ENCODE measurements around the gene TIGD1.
"Not testable (repeated sequence)": the region's sequence is repeated elsewhere in the genome, so short reads cannot be mapped to it uniquely, and the experiment has no call there.

Gene TIGD1

DNA sequence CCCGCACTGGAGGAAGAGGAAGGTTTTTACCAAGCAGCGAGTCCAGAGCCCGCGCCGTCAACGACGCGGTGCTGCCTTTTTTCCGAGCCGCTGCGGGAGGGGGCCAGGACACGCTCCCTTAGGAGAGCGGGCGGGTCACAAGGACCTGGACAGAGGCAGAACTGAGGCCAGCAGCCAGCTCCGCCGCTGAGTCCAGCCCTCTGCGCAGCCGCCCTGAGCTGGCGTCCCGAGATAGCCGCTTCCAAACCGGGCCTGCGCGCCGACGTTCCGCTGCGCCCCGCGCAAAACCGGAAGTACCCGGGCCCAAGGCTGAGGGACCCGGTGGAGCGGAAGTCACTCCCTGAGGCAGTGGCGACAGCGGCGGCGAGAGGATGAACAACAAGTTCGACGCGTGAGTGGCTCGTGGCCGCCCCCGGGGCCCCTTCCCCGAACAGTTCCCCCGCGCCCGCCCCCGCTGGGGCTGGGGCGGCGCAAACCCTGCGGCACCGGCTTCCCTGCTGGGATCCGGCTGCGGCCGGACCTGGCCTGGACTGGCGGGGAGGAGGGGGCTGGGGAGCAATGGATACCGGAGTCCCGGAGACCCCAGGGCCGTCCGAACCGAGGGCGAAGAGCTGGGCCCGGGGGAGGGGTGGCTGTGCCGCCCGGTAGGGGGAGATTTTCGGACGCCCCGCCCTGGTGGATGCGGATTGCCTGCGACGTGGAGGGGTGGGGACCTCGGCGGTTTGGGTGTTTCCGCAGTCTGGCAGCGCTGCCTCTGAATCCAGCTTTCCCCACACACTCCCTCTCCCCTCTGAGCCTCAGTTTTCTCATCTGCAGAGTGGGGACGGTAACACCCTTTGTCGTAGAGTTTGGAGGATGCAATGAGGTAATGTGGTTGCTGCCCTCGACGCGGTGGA lies at the start of gene TIGD1, which contains the start of gene EIF4E2:
TSS of gene TIGD1 (minus strand) at position 204 of the 896 bp plus-strand sequence. CDS start 675 bp downstream, outside the sequence.
TSS of gene EIF4E2 (plus strand) at position 336 of the 896 bp plus-strand sequence. CDS start at position 372, 36 bp downstream.
- peak; percentile 88 for DNase-seq

DNA sequence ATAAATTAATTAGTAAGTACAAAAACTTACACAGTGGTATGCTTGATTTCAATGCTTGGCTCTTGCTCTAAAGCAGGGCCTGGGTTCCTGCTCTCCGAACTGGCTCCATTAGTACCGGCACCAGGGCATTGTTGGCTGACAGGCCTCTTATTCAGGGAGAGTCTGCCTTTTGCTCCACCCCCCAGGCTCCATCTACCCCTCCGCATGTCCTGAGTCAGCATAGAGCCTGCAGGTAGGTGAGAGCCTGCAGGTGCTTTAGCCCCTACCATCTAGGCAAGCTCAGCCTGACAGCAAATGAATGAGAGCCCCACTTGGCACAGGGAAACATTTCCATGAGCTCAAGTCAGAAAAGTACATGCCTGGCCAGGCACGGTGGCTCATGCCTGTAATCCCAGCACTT lies 47.9 kb upstream of the TIGD1 start:
- DNase-seq = no peak

DNA sequence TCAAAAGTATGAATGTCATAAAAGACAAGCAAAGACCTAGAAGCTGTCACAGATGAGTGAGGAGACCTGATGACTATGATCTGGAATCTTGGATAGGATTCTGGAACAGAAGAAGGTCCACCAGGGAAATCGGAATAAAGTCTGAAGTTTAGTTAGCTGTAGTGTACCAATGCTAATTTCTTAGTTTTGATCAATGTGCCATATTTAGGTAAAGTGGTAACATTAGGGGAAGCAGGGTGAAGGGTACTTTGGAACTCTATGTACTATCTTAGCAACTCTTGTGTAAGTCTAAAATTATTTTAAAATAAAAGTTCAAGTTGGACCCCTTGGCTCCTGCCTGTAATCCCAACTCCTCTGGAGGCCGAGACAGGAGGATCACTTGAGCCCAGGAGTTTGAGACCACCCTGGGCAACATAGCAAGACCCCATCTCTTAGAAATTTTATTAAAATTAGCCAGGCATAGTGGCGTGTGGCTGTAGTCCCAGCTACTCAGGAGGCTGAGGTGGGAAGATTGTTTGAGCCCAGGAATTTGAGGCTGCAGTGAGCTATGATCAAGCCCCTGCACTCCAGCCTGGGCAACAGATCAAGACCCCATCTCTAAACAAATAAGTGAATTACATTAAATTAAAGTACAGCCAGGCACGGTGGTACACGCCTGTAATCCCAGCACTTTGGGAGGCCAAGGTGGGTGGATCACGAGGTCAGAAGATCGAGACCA lies 47.2 kb upstream of the TIGD1 start:
- no peak for DNase-seq

DNA sequence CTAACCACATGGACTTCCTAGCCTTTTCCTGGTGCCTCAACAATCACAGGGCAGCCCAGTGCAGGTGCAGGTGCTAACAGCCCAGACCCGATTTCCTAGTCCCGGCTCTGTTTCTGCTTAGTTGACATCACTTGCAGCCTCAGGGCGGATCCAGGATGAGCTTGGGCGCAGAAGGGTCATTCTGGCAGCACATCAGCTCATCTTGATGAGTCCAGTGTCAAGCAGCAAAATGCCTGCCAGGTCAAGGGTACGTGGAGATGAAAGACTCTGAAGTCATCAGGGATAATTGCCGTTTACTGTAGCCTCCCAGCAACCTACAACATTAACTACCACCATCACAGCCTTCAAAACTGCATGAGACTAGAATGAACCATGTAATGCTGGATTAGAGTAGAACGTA lies 43.6 kb upstream of the TIGD1 start:
- no peak for DNase-seq

DNA sequence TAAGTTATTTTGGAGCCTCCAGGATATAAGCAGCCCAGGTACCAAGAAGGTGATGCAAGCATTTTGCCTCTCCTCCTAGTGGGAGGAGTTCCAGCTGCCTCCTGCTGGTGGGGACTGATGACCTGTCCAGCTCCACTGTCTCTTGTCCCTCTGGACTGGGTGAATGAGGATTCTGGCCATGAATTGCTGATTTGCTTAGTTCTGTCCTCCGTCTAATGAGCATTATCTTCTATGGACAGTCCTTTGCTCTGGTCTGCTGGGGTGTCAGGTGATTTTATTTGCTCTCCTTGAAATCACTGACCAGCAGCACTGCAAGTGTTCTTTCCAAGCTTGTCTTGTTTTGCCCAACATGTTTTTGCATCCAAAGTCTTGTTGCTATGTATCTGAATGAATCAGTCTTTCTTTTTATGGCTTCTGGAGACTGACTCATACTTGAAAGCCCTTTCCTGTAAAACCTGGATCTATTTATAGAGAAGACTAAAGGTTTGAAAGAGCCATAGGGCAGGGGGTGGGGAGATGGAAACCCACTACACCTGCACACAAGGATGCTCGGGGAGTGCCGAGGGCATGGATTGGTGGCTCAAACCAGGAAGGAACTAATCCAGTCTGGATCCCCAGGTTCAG lies 42.5 kb upstream of the TIGD1 start:
- no peak for DNase-seq

DNA sequence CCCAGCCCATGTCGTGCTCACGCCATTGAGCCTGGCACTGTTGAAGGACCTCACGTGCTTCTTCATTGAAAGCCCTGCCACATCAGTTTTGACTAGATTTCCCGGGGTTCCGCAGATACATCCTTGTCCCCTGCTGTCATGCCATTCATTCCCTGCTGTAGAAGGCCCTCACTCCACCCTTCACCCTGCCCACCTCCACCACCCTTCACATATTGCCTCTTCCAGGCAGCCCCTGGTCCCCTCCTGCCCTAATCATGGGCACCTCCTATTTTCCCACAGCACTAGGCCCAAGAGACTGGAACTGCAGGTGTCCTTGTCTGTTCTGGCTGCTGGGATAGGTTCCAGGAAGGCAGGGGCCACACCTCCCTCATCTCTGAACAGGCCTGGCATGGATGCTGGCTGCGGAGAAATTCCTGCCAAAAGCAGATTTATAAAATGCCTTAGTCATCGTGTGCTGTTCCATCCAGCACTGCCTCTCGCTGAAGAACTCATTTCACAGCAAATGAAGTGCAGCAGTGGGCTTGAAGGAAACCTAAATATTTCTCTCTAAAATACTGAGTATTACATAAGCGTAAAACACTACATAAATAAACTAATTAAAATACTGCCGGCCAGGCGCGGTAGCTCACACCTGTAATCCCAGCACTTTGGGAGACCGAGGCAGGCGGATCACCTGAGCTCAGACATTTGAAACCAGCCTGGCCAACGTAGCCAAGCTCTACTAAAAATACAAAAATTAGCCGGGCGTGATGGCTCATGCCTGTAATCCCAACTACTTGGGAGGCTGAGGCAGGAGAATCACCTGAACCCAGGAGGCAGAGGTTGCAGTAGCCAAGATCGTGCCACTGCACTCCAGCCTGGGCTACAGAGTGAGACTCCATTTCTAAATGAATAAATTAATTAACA lies 38.6 kb upstream of the TIGD1 start:
- DNase-seq = no peak

DNA sequence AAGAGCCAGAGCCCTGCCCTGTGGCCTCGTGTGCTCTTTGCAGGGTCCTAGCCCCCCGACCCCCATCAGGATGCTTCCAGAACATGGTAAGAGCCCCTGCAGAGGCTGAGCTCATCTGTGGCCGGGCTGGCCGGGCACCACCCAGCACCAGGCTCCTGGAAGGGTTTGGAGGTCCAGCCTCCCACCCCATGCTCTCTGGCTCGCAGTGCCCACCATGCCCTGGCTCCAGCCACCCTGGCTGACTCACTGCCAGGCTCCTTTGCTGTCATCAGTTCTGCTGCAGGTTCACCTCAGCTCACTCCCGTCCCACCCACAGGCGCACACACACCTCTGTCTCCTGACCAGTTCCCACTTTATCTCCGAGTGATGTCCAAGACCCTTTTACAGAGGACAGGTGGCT lies 37.7 kb upstream of the TIGD1 start:
- DNase-seq = no peak

DNA sequence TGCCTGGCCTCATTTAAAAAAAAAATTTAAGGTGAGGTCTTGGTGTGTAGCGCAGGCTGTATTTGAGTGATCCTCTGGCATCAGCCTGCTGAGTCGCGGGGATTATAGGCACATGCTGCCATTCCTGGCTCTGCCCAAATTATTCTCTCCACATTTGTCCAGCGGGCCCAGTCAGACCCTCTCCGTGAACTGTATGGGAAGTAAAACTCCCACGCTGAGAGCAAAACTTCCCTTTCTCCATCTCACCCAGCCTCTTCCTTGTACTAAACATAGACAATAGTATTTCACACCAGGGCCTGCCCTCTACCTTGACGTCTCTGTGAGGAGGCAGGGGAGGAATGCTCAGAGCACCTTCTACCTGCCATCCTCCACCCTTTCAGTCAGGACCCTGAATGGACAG lies 37.2 kb upstream of the TIGD1 start:
- no peak for DNase-seq

DNA sequence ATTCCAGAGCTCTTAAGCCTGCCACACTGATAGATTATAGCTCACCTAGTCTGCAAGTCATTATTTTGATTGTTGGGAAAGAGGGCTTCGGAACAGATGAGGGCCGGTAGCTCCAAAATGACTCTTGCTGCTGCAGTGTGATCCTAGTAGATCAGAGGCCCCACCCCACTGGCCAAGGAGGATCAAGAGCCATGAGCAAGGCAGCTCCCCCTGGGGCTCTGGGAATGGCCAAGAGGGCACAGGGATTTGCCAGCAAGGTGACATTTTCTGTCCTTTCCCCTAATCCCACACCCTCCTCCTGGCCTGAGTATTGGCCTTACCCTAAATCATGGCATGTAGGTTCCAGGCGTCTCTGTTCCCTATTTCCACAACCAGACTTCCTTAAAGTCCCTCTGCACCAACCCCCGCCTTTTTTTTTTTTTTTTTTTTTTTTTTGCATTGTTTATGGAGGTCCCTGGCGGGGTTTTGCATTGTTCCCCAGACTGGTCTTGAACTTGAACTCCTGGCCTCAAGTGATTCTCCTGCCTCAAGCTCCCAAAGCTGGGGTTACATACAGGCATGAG lies 36.7 kb upstream of the TIGD1 start:
- DNase-seq = no peak

DNA sequence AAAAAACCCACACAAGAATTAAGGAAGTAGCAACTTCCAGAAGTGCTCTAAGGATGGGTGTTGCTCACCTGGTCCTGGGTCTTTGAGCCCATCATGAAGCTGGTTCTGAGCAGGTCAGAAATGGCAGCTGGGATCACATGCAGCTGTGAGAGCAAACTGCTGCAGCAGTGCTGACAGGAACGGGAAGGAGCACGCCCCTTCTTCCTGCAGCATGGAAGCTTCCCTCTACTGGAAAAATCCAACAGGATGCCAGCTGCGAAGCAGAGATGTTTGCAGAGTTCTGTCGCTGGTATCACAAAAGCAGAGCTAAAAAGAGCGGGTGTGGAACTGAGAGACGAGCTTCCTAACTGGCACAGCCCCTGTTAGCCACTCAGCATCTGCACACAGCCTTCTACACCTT lies 33.9 kb upstream of the TIGD1 start:
- DNase-seq = no peak

DNA sequence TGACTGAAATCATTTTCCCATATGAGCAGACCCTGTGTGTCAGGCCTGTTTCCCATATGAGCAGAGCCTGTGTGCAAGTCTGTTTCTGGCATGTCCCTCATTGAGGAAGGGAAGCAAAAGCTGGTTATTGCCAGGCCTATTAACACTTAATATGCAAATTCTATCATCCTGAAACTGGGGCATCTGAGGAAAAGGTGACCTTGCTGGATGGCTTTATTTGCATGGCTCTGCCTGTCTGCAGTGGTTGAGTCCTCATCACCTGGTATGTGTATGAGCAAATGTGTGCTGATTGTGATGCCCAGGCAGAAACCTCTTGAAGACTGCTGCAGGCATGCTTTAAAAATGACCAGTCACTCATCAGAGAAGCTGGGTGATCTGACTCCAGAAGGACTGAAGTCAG lies 31.4 kb upstream of the TIGD1 start:
- DNase-seq = no peak

DNA sequence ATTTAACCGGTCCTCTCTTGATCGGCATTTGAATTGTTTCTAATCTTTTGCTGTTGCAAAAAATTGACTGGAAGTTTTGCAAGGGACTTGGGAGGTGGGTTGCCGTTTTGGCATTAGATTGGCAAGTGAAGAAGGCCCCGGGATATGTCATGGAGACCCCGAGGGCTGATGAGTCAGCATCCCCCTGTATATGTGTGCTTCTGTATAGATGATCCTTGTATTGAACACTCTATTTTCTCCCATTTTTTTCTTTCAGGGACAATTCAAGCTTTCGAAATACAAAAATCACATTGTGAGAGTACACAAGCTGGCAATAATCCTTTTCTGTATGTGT lies 30.3 kb upstream of the TIGD1 start:
- no peak for DNase-seq

DNA sequence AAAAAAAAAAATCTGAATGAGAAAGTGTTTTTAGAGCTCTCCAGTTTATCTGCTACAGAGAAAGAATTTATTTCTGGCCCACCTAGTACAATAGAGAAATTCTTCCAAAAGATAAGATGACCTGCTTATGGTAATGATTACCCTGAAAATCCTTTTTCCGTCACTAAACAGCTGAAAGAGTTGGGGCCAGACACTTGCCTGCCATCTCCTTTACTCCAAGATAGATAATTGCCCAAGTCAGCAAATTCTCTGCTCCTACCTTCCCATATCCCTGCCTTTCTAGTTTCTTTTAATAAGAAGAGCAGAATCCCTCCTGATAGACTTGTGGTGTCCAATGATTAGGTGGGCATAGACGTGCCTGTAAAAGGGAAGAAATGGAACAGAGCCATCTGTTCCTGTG lies 28.3 kb upstream of the TIGD1 start:
- no peak for DNase-seq

DNA sequence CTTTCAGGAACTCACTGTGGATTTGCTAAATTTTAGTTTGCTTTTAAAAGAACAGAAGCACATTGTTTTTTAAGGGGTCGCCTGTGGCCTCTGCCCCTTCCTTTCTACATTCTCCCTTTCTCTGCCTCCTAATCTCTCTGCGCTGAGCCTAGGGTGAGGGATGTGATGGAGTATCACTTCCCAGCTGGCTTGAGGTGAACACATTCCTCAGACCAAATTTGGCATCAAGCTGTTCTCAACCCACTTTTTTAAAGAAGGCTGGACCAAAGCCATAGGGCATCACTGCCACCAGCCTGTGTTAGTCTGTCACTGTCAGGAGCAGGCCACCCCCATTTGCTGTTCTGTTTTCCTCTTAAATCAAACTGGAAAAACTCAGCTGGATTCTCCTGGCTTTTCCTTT lies 27.5 kb upstream of the TIGD1 start:
- no peak for DNase-seq

DNA sequence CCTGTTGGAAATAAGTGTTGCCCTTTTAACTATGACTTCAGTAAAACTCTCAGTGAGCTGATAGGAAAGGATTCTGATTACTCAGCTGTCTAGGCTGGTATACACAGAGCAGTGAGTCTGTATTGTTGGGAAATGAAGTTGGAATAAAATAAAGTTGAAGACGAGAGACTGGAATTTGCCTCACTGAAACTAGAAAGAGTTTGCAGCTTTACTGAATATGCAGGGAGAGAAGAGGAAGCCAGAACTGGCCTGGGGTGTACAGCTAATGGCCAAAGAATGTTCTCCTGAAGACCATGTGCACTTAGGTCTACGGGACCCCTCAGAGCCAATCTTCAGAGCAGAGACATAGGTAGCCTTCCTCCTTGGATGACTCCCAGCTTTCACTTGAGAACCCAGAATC lies 26.6 kb upstream of the TIGD1 start:
- no peak for DNase-seq

DNA sequence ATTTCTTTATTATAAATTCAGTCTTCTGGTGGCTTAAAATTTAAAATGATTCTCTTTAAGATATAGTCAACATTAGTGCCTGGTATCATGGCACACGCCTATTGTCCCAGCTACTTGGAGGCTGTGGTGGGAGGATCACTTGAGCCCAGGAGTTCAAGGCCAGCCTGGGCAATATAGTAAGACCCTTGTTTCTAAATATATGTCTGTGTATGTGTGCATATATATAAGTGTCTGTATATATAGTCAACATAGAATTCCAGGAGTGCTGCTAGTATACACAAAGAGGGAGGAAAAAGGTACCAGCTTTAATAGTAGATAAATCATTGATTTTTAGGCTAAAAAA lies 25.0 kb upstream of the TIGD1 start:
- DNase-seq = no peak

DNA sequence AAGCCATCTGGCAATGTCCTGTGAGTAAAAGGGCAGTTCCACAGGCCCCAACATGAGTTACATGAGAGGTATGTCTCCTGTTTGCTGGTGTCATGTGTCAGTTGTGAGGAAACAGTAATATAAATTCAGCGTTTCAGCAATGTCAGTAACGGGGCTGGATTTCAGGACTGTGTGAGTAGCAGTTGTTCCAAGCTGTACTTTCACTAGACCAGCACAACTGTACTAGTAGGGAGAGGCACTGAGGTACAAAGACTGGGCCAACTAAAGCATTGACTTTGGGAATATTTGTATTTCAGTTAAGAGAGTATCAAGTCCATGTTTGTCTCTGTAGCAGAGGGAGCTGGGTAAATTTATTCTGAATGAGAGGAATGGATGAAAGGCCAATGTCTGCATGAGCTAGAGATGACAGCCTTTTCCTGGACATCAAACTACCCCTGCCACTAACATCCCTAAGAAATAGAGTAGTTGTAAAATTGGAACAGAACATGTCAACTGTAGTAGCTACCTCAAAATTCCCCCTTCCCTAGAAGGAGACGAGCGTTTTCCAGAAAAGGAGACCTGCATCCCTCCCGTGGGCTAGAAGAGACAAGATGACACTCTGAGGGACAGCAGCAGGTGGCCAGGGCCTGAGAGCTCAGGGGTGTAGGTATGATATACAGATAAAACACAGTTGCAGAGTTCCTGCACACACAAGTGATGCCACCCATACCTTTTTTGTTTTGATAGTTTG lies 24.5 kb upstream of the TIGD1 start:
- DNase-seq = no peak

DNA sequence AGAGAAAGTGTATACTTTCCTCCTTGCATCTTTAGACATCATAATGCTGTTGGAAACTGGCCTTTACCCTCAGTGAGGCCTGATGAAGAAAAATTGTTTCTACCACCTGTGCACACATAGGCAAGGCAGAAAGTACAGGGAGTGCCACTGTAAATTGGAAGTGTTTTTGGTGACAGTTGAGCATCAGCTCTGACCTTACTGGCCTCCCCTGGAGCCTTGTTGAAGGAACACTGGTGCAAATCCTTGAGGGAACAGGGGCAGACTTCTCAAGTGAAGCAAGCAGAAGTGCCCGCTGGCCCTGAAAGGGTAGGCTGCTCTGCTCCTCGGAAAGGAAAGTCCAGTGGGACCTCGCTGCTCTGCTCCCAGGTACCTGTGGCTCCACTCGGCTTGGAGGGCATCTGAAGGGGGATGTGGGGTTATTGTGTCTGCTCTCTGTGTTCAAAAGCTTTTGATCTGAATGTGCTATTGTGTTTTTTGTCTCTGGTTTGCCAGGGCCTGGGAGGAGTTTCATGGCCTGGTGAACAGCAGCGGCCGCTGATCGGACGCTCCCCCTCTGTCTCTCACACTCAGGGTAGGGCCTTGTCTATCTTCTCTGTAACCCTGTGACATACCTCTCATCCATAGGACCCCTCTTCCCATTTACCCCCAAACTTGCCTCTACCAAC lies 23.5 kb upstream of the TIGD1 start:
- DNase-seq = no peak

DNA sequence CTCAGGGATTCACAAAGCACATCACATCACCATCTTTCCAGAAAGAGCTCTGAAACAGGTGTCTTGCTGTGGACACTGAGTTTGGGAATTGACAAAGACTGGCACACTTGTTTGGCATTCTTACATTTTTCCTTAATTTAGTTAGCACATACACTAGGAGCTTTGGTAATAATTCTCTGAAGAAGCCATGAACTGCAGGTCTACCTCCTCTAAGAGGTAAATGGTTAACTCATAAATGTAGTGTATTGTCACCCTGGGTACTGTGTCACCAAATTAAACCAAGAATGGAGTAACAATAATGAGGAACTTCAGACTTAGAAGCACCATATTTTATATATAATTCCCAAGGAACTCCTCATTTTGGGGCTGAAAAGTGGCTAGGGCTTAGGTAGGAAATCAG lies 22.7 kb upstream of the TIGD1 start:
- no peak for DNase-seq

DNA sequence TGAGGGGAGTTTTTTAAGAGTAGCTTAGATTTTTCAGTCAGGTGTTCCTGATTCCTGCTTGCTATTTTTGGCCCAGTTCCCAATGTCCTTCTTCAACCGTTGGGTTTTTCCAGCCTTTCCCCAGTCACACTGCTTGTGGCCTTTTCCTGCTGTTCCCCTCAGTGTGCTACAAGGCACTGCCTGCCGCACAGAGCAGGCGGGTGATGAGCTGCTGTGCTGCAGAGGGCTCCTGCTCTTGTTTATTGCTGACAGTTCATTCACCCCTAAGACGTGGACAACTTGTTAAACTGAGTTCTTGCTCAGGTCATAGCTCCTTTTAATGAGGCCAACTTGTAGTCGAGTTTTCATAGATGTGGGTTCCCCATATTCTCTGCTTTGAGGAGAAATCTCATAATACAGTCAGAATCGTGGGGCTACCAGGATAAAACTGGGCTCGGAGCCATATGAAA lies 20.7 kb upstream of the TIGD1 start:
- DNase-seq = no peak

DNA sequence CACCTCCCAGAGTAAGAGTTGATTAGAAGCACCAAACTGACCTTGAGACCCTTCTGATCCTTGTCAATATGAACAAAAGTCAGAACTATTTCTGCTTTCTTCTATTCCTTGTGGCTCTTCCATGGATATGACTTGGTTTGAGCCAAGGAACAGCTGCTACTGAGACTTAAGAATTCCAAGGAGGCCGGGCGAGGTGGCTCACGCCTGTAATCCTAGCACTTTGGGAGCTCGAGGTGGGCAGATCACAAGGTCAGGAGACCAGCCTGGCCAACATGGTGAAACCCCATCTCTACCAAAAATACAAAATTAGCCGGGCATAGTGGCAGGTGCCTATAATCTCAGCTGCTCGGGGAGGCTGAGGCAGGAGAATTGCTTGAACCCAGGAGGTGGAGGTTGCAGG lies 20.1 kb upstream of the TIGD1 start:
- DNase-seq = not testable (repeated sequence)

Data from activated gamma-delta T cell treated with Interleukin-2 at 50 U/mL for 16 hours (primary cell).